Fibroblast of villous mesenchyme (primary cell): Measurements from ENCODE around the gene TEX2. TPM values are rescaled to one million over a fixed set of nuclear protein-coding genes. Genes with fewer than 3 reads are reported as not detected.

Source experiments
- DNase-seq: peaks from one replicate; pipeline ENCODE4 v3.0.0-alpha.2; 2010; ENCODE audit warnings: low read depth
- H3K4me3 ChIP-seq: 2 replicates; pipeline ENCODE4 v1.5.1; 2011; ENCODE audit warnings: low read depth, mild to moderate bottlenecking, low read length
- small RNA-seq: library from RNA; depleted of rRNA; stranded (forward); fragments of <200 nt; gene quantifications from one replicate; pipeline ENCODE3, GENCODE V24; 2012
- total RNA-seq: library from RNA; depleted of rRNA; stranded (reverse); fragments of >200 nt; gene quantifications from 2 replicates; pipeline ENCODE4 v1.2.3, GENCODE V29; 2012
- TF ChIP-seq, protein P1 (sequence below): IDR thresholded peaks from 2 replicates; pipeline ENCODE4 v1.5.1; 2012; ENCODE audit warnings: low read depth, mild to moderate bottlenecking, low read length; ENCODE audit not compliant: insufficient read depth

TEX2 gene
- total RNA-seq, 1 donor, result 45.8 TPM

DNA sequence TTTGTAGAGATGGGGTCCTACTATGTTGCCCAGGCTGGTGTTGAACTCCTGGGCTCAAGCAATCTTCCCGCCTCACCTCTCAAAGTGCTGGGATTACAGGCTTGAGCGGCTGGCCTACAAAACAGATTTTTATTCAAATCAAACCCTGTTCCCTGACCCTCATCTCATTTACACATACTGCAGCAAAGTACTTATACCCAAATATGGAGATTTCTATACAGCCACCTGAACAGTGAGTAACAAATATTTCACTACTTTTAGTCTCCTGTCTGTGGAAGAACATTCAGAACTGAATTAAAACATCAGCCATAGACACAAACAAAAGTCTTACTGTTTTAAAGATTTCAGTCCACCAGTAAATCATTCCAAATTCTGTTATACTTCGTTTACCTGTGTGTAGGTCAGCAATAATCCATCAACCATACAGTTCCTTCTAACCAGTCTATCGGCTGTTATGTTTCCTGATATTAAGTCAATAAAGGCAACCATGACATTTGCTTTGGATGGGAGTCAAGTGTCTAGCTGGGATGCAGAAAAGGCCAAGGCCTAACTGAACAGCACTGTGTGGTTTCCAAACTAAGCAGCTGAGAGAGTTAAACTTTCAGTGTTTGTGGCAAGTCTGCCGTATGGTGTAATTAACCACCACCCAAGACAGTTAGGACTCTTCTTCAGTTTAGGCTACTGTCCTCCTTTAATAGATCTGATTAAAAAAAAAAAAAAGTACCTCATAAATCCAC is 155.4 kb downstream of the TEX2 start:
- DNase-seq, result no peak
- TF ChIP-seq, protein P1, sequence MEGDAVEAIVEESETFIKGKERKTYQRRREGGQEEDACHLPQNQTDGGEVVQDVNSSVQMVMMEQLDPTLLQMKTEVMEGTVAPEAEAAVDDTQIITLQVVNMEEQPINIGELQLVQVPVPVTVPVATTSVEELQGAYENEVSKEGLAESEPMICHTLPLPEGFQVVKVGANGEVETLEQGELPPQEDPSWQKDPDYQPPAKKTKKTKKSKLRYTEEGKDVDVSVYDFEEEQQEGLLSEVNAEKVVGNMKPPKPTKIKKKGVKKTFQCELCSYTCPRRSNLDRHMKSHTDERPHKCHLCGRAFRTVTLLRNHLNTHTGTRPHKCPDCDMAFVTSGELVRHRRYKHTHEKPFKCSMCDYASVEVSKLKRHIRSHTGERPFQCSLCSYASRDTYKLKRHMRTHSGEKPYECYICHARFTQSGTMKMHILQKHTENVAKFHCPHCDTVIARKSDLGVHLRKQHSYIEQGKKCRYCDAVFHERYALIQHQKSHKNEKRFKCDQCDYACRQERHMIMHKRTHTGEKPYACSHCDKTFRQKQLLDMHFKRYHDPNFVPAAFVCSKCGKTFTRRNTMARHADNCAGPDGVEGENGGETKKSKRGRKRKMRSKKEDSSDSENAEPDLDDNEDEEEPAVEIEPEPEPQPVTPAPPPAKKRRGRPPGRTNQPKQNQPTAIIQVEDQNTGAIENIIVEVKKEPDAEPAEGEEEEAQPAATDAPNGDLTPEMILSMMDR, result no peak

DNA sequence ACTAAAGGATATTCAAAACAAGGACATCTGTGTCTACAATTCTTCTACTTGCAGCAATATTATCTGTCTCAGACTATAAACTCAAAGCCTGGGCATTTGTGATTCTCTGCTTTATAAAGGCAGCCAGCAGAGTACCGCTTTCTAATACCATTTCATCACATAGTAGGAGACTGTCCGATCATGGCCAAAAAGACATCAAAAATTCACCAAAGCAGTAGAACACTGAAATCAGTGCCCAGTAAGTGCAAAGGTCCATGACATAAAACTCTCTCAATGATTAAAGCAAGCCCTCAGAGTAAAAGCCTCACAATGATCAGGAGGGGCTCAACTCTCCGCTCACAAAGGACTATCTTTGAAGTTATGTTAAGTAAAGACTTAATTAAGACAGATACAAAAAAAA is 156.1 kb downstream of the TEX2 start:
- DNase-seq, result no peak
- TF ChIP-seq, protein P1, result no peak
- no peak overlapping the region for H3K4me3 ChIP-seq

More for the DNA sequence above, 155.4 kb downstream of the TEX2 start:
- no peak overlapping the region for H3K4me3 ChIP-seq

DNA sequence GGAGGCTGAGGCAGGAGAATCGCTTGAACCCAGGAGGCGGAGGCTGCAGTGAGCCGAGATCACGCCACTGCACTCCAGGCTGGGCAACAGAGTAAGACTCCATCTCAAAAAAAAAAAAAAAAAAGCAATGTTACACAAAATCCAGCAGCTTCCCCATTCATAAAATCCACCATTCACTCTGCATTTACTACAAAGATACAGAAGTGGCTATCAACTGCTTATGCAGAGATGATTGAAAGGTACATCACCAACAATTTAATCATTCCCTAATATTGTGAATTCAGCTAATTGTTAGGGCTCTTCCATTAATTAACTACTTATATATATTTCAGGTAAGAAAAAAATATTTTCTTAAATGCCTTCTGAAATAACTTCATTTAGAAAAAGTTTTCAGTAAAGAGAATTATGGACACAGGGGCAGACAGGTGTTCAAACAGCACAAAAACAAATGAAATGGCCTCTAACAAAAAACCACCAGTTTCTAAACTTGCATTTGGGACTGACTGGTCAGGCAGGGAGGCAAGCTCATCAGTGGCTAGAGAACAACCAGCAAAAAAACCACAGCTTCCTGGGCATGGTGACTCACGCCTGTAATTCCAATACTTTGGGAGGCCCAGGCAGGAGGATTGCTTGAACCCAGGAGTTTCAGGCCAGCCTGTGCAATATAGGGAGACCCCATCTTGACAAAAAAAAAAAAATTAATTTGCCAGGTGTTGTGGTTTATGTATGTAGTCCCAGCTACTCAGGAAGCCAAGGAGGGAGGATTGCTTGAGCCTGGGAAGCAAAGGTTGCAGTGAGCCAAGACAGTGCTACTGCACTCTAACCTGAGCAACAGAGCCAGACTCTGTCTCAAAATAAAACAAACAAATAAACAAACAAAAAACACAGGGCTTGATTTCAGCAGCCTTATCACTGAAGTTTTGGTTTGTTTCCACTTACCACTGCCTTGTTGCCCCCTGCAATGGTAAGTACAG is 159.4 kb downstream of the TEX2 start:
- TF ChIP-seq, protein P1, result no peak
- peak; percentile 55 for DNase-seq
- H3K4me3 ChIP-seq, result no peak overlapping the region

DNA sequence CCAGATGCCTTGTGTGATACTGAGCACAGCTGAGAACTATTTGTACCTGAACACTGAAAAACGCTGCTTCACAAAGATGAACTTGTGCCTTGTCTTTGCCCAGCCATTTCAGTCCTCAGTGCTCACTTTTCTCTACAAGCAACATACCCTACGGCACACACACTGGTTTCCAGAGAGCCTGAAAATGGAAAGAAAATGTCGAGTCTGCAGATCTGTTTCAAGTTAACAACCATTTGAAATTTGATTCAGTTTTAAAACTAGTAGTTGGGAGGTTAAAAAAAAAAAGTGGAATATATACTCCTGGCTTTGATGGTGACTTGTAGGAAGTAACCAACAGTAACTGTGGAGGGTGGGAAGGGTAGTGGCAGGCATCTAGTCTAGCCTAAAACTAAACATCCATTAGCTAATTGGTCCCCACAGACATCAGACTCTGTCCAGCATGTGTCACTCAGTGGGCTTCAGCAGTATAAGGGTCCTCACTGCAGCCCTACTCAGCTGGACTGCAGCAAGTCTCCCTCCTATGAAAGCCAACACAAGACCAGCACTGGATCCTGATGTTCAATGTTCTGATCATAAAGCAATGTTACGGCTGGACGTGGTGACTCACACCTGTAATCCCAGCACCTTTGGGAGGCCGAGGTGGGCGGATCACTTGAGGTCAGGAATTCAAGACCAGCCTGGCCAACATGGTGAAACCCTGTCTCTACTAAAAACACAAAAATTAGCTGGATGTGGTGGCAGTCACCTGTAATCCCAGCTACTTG is 160.3 kb downstream of the TEX2 start:
- H3K4me3 ChIP-seq, result no peak overlapping the region
- TF ChIP-seq, protein P1, result no peak
- no peak for DNase-seq

DNA sequence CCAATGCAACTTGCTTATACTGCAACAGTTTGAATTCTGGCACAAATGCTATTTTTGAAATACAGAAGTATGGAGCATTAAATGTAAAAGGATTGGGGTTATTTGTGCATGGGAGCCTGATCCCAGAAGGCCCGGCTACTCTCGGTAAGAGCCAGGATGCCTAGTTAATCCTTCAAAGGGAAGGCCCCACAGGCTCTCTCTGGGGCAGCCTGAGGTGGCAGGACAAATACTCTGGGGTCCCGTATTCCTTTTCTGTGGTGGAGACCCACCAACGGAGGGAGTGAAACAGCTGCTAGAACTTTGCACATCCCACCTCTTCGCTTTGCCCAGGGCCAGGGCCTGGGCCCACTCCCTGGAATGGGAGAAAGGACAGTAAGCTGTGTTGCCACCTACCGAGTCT is 163.5 kb downstream of the TEX2 start:
- DNase-seq, result no peak
- TF ChIP-seq, protein P1, result no peak

More for the DNA sequence above, 163.5 kb downstream of the TEX2 start:
- H3K4me3 ChIP-seq, result no peak overlapping the region

Small RNAs within 50 kb of the gene (small RNA-seq; reads per million reads assigned to genes)
- 2,826 reads per million, percentile 99 among the genes with 10 or more reads in this experiment for gene SNORD104

Other genes with a start within 250 kb of the TEX2 start
- gene ICAM2, start 242.6 kb downstream of the TEX2 start, total RNA-seq, result 1.3 and 1.7 TPM in 2 replicates
- gene ERN1, start 133.1 kb downstream of the TEX2 start, total RNA-seq, result 13.5 and 14.7 TPM in 2 replicates
- under 0.01 TPM in 2 replicates for gene PECAM1, start 127.6 kb upstream of the TEX2 start, total RNA-seq
- gene MILR1, start 185.9 kb upstream of the TEX2 start, total RNA-seq, result 2.6 and 3.9 TPM in 2 replicates
- 8.4 and 12.5 TPM in 2 replicates for gene POLG2, start 233.8 kb upstream of the TEX2 start, total RNA-seq
- gene DDX5, start 243.0 kb upstream of the TEX2 start, total RNA-seq, result 335 and 361 TPM in 2 replicates
- gene CEP95, start 243.7 kb upstream of the TEX2 start, total RNA-seq, result 26.3 and 27.1 TPM in 2 replicates